Measurements from ENCODE around the gene TNPO1.

The TNPO1 gene

GRCh38 chr5:72936893-72937292, 120.4 kb downstream of the TNPO1 start:
- DNase-seq = no peak

- no peak for DNase-seq
Observed at GRCh38 chr5:72937517-72938061, 121.1 kb downstream of the TNPO1 start.

GRCh38 chr5:72938206-72938605, 121.7 kb downstream of the TNPO1 start:
- DNase-seq = no peak

- DNase-seq = no peak
Observed at GRCh38 chr5:72940082-72940481, 123.6 kb downstream of the TNPO1 start.

DNA sequence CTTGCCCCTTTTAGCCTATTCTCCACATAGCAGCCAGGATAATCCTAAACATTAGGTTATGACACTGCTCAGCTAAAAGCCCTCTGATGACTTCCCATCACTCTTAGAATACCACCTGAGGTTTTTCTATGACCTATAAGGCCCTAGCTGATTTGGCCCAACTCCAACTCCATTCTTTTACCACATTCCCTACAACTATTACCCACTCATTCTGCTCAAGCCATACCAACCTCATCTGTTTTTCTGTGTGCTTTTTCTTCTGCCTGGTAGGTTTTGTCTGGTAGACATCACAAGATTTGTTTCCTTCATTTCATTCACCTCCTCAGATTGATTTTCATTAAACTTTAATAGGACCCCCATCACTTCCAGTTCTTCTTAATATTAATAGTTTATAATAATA, 126.8 kb downstream of the TNPO1 start:
- DNase-seq = no peak

GRCh38 chr5:72947498-72947897, 131.0 kb downstream of the TNPO1 start:
- DNase-seq = no peak

DNA sequence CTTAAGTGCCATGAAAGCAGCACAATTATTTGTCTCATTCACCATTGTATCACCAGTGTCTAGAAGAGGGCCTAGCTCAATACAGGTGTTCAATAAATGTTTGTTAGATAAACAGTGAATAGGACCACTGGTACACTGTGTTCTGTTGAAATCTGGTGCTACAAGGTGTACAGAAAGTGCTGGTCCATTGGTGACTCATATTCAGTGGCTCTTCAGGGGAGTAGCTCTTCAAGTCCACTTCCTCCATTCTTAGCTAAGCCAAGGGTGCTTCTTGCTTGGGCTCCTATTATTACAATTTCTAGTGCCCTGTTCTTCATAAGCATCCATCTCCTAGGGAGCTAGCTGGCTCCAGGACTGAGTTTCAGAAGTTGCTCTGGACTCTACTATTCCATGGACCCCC, 133.0 kb downstream of the TNPO1 start:
- no peak for DNase-seq

- DNase-seq = no peak
Observed at GRCh38 chr5:72951671-72952468, 135.4 kb downstream of the TNPO1 start.

DNA sequence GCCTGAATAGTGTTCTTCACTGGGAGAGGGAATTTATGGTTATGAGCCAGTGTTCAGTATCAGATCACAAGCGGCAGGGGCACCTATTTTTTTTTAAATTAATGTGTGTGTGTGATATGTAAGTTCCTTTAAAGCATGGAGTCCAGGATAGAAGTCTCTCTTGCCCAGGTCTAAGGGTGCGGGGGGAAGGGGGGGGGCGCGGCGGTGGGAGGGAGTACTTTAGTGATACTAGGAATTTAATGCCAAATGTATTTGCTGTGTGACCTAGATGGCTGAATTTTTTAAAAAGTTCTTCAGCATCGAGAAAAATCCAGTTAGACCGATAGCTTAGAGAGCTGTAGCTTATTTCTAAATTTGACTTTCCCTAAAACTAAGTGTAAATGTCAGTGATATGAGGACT, 137.9 kb downstream of the TNPO1 start:
- DNase-seq = no peak

DNA sequence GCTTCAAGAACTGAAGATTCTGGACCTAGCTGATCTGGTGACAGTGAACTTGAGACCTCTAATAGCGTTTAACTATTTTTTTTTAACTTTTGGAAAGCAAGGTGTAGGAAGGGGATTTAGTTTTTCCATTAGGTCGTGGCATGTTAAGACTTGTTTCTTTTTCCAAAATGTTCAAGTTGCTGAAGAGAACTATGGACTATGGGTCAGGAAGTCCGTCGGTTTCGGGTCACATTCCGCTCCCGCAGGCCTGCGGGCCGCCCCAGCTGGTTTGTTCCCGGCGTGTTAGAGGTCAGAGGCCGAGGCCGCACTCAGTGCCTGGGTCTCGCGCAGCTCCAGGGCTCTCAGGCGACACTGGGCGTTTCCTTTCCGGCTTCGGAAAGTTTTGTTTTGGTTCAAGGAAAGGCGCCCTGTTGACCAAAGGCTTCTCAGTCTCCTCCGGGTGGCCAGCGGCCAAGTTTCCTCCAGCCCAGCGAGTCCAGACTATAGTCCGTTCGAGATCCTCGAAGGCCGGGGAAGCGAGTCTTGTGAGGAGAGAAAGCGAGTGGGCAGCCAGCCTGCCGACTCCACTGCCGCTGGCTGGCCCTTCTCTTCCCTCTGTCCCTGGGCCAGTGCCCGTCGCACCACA, 138.8 kb downstream of the TNPO1 start:
- no peak for DNase-seq

- DNase-seq = peak; percentile 83
Observed at GRCh38 chr5:72955768-72956323, 139.4 kb downstream of the TNPO1 start, which contains the start of gene FCHO2. Gene FCHO2 (plus strand): TSS chr5:72956041. CDS start chr5:72956097, 56 bp downstream.

- DNase-seq = peak; percentile 16
Observed at GRCh38 chr5:72956324-72957140, 140.1 kb downstream of the TNPO1 start.

DNA sequence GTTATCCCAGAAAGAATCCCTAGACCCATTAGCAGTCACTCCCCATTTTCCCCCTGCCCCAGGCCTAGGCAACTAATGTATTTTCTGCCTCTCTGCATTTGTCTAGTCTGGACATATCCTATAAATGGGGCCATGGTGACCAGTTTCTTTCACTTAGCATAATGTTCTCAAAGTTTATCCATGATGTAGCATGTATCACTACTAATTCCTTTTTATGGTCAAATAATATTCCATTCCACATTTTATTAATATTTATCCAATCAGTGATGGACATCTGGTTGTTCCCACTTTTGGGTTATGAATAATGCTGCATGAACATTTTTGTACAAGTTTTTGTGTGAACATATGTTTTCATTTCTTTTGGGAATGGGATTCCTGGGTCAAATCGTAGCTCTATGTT, 140.9 kb downstream of the TNPO1 start:
- DNase-seq = no peak

GRCh38 chr5:72959257-72959656, 142.8 kb downstream of the TNPO1 start:
- DNase-seq = no peak
